ENCODE data around the gene MYO18A. TPM values are rescaled to one million over a fixed set of nuclear protein-coding genes. Genes with fewer than 3 reads are reported as not detected.
"Not testable (repeated sequence)": the region's sequence is repeated elsewhere in the genome, so short reads cannot be mapped to it uniquely, and the experiment has no call there.

Gene MYO18A
- polyA plus RNA-seq, 1 donor = 46.2 TPM

GRCh38 chr17:29149431-29150064, 30.6 kb downstream of the MYO18A start:
- peak overlapping the region; percentile 63 for H3K4me3 ChIP-seq (ENCODE audit: low read length)
- H3K27me3 ChIP-seq (ENCODE audit: control insufficient read depth, insufficient read depth, low read length) = no peaks in the 10 kb centered on the region
- no peak for DNase-seq
- H3K9me3 ChIP-seq (ENCODE audit: control insufficient read depth, low read depth, low read length) = no peaks in the 10 kb centered on the region
- H3K4me1 ChIP-seq (ENCODE audit: control insufficient read depth, insufficient read depth, low read length) = peaks cover 22% of the 10 kb centered on the region
- H3K27ac ChIP-seq (ENCODE audit: low read length) = peak overlapping the region; percentile 35
- no CpG with 5 or more reads among the region's 8 CpGs for WGBS (ENCODE audit: insufficient coverage, low lambda C conversion rate)
- peaks cover 4% of the 10 kb centered on the region for H3K36me3 ChIP-seq (ENCODE audit: control insufficient read depth, insufficient read depth, low read length)

GRCh38 chr17:29148790-29149430, 31.3 kb downstream of the MYO18A start:
- Histone ChIP-seq H3K4me1 (ENCODE audit: control insufficient read depth, insufficient read depth, low read length) (peaks cover 20% of the 10 kb centered on the region), H3K9me3 (ENCODE audit: control insufficient read depth, low read depth, low read length) (no peaks in the 10 kb centered on the region), H3K27me3 (ENCODE audit: control insufficient read depth, insufficient read depth, low read length) (no peaks in the 10 kb centered on the region), H3K4me3 (ENCODE audit: low read length) (peak overlapping the region; percentile 63), H3K27ac (ENCODE audit: low read length) (peak overlapping the region; percentile 61), H3K36me3 (ENCODE audit: control insufficient read depth, insufficient read depth, low read length) (peaks cover 4% of the 10 kb centered on the region)
- DNase-seq = peak; percentile 91 to 92
- 14% methylated on average over 2 of the region's 34 CpGs for WGBS (ENCODE audit: insufficient coverage, low lambda C conversion rate)

GRCh38 chr17:29148257-29148789, 31.9 kb downstream of the MYO18A start:
- peak overlapping the region; percentile 63 for H3K4me3 ChIP-seq (ENCODE audit: low read length)

GRCh38 chr17:29147682-29148081, 32.5 kb downstream of the MYO18A start:
- H3K9me3 ChIP-seq (ENCODE audit: control insufficient read depth, low read depth, low read length) = no peaks in the 10 kb centered on the region
- peaks cover 4% of the 10 kb centered on the region for H3K36me3 ChIP-seq (ENCODE audit: control insufficient read depth, insufficient read depth, low read length)
- no peak overlapping the region for H3K27ac ChIP-seq (ENCODE audit: low read length)
- no peaks in the 10 kb centered on the region for H3K27me3 ChIP-seq (ENCODE audit: control insufficient read depth, insufficient read depth, low read length)
- H3K4me3 ChIP-seq (ENCODE audit: low read length) = no peak overlapping the region
- WGBS (ENCODE audit: insufficient coverage, low lambda C conversion rate) = 20% methylated on average over 1 of the region's 4 CpGs
- no peak for DNase-seq
- H3K4me1 ChIP-seq (ENCODE audit: control insufficient read depth, insufficient read depth, low read length) = peaks cover 16% of the 10 kb centered on the region

More at GRCh38 chr17:29148257-29148789, 31.9 kb downstream of the MYO18A start:
- Histone ChIP-seq H3K27ac (ENCODE audit: low read length) (peak overlapping the region; percentile 61), H3K27me3 (ENCODE audit: control insufficient read depth, insufficient read depth, low read length) (no peaks in the 10 kb centered on the region), H3K9me3 (ENCODE audit: control insufficient read depth, low read depth, low read length) (no peaks in the 10 kb centered on the region), H3K36me3 (ENCODE audit: control insufficient read depth, insufficient read depth, low read length) (peaks cover 4% of the 10 kb centered on the region), H3K4me1 (ENCODE audit: control insufficient read depth, insufficient read depth, low read length) (peaks cover 16% of the 10 kb centered on the region)
- WGBS (ENCODE audit: insufficient coverage, low lambda C conversion rate) = no CpG with 5 or more reads among the region's 5 CpGs
- DNase-seq = no peak

- not testable (repeated sequence) for H3K9me3 ChIP-seq (ENCODE audit: control insufficient read depth, low read depth, low read length); DNase-seq; H3K4me3 ChIP-seq (ENCODE audit: low read length); H3K36me3 ChIP-seq (ENCODE audit: control insufficient read depth, insufficient read depth, low read length); H3K27me3 ChIP-seq (ENCODE audit: control insufficient read depth, insufficient read depth, low read length); H3K27ac ChIP-seq (ENCODE audit: low read length)
- H3K4me1 ChIP-seq (ENCODE audit: control insufficient read depth, insufficient read depth, low read length) = peaks cover 16% of the 10 kb centered on the region
- WGBS (ENCODE audit: insufficient coverage, low lambda C conversion rate) = no CpG with 5 or more reads among the region's 2 CpGs
These were observed 33.0 kb downstream of the MYO18A start for GRCh38 chr17:29147228-29147627.

- no peak for DNase-seq
- H3K4me1 ChIP-seq (ENCODE audit: control insufficient read depth, insufficient read depth, low read length) = peaks cover 15% of the 10 kb centered on the region
- no peaks in the 10 kb centered on the region for H3K9me3 ChIP-seq (ENCODE audit: control insufficient read depth, low read depth, low read length)
- H3K4me3 ChIP-seq (ENCODE audit: low read length) = no peak overlapping the region
- H3K27me3 ChIP-seq (ENCODE audit: control insufficient read depth, insufficient read depth, low read length) = no peaks in the 10 kb centered on the region
- no peak overlapping the region for H3K27ac ChIP-seq (ENCODE audit: low read length)
- peaks cover 4% of the 10 kb centered on the region for H3K36me3 ChIP-seq (ENCODE audit: control insufficient read depth, insufficient read depth, low read length)
- no CpG with 5 or more reads among the region's 2 CpGs for WGBS (ENCODE audit: insufficient coverage, low lambda C conversion rate)
These were observed 33.7 kb downstream of the MYO18A start for GRCh38 chr17:29146369-29146972.

- Histone ChIP-seq H3K36me3 (ENCODE audit: control insufficient read depth, insufficient read depth, low read length) (peaks cover 4% of the 10 kb centered on the region), H3K27me3 (ENCODE audit: control insufficient read depth, insufficient read depth, low read length) (no peaks in the 10 kb centered on the region), H3K4me1 (ENCODE audit: control insufficient read depth, insufficient read depth, low read length) (peaks cover 17% of the 10 kb centered on the region), H3K27ac (ENCODE audit: low read length) (no peak overlapping the region), H3K9me3 (ENCODE audit: control insufficient read depth, low read depth, low read length) (no peaks in the 10 kb centered on the region), H3K4me3 (ENCODE audit: low read length) (no peak overlapping the region)
- WGBS (ENCODE audit: insufficient coverage, low lambda C conversion rate) = 100% methylated on average over 1 of the region's 12 CpGs
- DNase-seq = peak; percentile 58 to 60
These were observed 34.7 kb downstream of the MYO18A start for GRCh38 chr17:29145289-29146073.

GRCh38 chr17:29143894-29144293, 36.3 kb downstream of the MYO18A start:
- DNase-seq = peak in 1 of 2 donors; percentile 50

GRCh38 chr17:29141514-29141876, 38.7 kb downstream of the MYO18A start:
- Histone ChIP-seq H3K27ac (ENCODE audit: low read length) (peak overlapping the region; percentile 62), H3K4me3 (ENCODE audit: low read length) (no peak overlapping the region), H3K36me3 (ENCODE audit: control insufficient read depth, insufficient read depth, low read length) (no peaks in the 10 kb centered on the region), H3K27me3 (ENCODE audit: control insufficient read depth, insufficient read depth, low read length) (no peaks in the 10 kb centered on the region), H3K4me1 (ENCODE audit: control insufficient read depth, insufficient read depth, low read length) (peaks cover 17% of the 10 kb centered on the region), H3K9me3 (ENCODE audit: control insufficient read depth, low read depth, low read length) (no peaks in the 10 kb centered on the region)
- no peak for DNase-seq
- WGBS (ENCODE audit: insufficient coverage, low lambda C conversion rate) = no CpG with 5 or more reads among the region's 4 CpGs

More at GRCh38 chr17:29143894-29144293, 36.3 kb downstream of the MYO18A start:
- no peaks in the 10 kb centered on the region for H3K27me3 ChIP-seq (ENCODE audit: control insufficient read depth, insufficient read depth, low read length)
- H3K27ac ChIP-seq (ENCODE audit: low read length) = no peak overlapping the region
- WGBS (ENCODE audit: insufficient coverage, low lambda C conversion rate) = no CpG with 5 or more reads among the region's 2 CpGs
- H3K4me3 ChIP-seq (ENCODE audit: low read length) = no peak overlapping the region
- peaks cover 4% of the 10 kb centered on the region for H3K36me3 ChIP-seq (ENCODE audit: control insufficient read depth, insufficient read depth, low read length)
- H3K9me3 ChIP-seq (ENCODE audit: control insufficient read depth, low read depth, low read length) = no peaks in the 10 kb centered on the region
- peaks cover 22% of the 10 kb centered on the region for H3K4me1 ChIP-seq (ENCODE audit: control insufficient read depth, insufficient read depth, low read length)

All from large intestine (tissue), 3 donors.